ENCODE measurements around the gene CD70.
"Not testable (repeated sequence)": the region's sequence is repeated elsewhere in the genome, so short reads cannot be mapped to it uniquely, and the experiment has no call there.

The CD70 gene

GRCh38 chr19:6597471-6598253 is 6.7 kb upstream of the CD70 start:
- not testable (repeated sequence) for DNase-seq (ENCODE audit: low read depth in 2 of 2)

- DNase-seq (ENCODE audit: low read depth in 2 of 2) = no peak
These were observed 5.7 kb upstream of the CD70 start for GRCh38 chr19:6596621-6597020.

GRCh38 chr19:6593651-6594416 is 2.9 kb upstream of the CD70 start:
- DNase-seq (ENCODE audit: low read depth in 2 of 2) = no peak

GRCh38 chr19:6590258-6590826 is 608 bp downstream of the CD70 start:
- DNase-seq (ENCODE audit: low read depth in 2 of 2) = no peak

GRCh38 chr19:6589711-6590257 is 1.2 kb downstream of the CD70 start:
- DNase-seq (ENCODE audit: low read depth in 2 of 2) = no peak

- no peak for DNase-seq (ENCODE audit: low read depth in 2 of 2)
These were observed 2.2 kb downstream of the CD70 start for GRCh38 chr19:6588508-6589345.

GRCh38 chr19:6587998-6588507 is 2.9 kb downstream of the CD70 start:
- no peak for DNase-seq (ENCODE audit: low read depth in 2 of 2)

- DNase-seq (ENCODE audit: low read depth in 2 of 2) = no peak
These were observed 3.7 kb downstream of the CD70 start for GRCh38 chr19:6587093-6587820.

- DNase-seq (ENCODE audit: low read depth in 2 of 2) = no peak
These were observed 4.2 kb downstream of the CD70 start for GRCh38 chr19:6586726-6587092.

GRCh38 chr19:6586056-6586455 is 4.9 kb downstream of the CD70 start:
- DNase-seq (ENCODE audit: low read depth in 2 of 2) = no peak

- DNase-seq (ENCODE audit: low read depth in 2 of 2) = not testable (repeated sequence)
These were observed 8.2 kb downstream of the CD70 start for GRCh38 chr19:6582515-6583484.

- no peak for DNase-seq (ENCODE audit: low read depth in 2 of 2)
These were observed 10.6 kb downstream of the CD70 start for GRCh38 chr19:6580313-6580712.

GRCh38 chr19:6579450-6580178 is 11.3 kb downstream of the CD70 start:
- DNase-seq (ENCODE audit: low read depth in 2 of 2) = no peak

GRCh38 chr19:6577476-6578125 is 13.3 kb downstream of the CD70 start:
- DNase-seq (ENCODE audit: low read depth in 2 of 2) = no peak

- no peak for DNase-seq (ENCODE audit: low read depth in 2 of 2)
These were observed 14.0 kb downstream of the CD70 start for GRCh38 chr19:6576869-6577475.

GRCh38 chr19:6573350-6573749 is 17.6 kb downstream of the CD70 start:
- DNase-seq (ENCODE audit: low read depth in 2 of 2) = no peak

GRCh38 chr19:6572217-6572616 is 18.7 kb downstream of the CD70 start:
- DNase-seq (ENCODE audit: low read depth in 2 of 2) = no peak

- no peak for DNase-seq (ENCODE audit: low read depth in 2 of 2)
These were observed 19.8 kb downstream of the CD70 start for GRCh38 chr19:6571167-6571566.
